Measurements from ENCODE around the gene SLC9A9. TPM values are rescaled to one million over a fixed set of nuclear protein-coding genes. Genes with fewer than 3 reads are reported as not detected.

Gene SLC9A9
- total RNA-seq, 1 donor from 2014 or later: 20.4 TPM

GRCh38 chr3:143562789-143563188 lies 285.5 kb downstream of the SLC9A9 start:
- no peaks in the 10 kb centered on the region for H3K36me3 ChIP-seq (ENCODE audit: control insufficient read depth in 3 of 3, insufficient read depth in 3 of 3, low read length in 3 of 3)
- H3K9me3 ChIP-seq (ENCODE audit: control insufficient read depth in 3 of 3, low read length in 3 of 3): no peaks in the 10 kb centered on the region
- no peak overlapping the region for H3K4me3 ChIP-seq (ENCODE audit: low read length in 3 of 3)
- H3K27me3 ChIP-seq (ENCODE audit: control insufficient read depth in 3 of 3, insufficient read depth in 3 of 3, low read length in 3 of 3): no peaks in the 10 kb centered on the region
- no peak overlapping the region for H3K27ac ChIP-seq (ENCODE audit: low read depth, low read length)
- no peak overlapping the region for H3K9ac ChIP-seq (ENCODE audit: low read depth in 1 of 3, low read length in 3 of 3)
- H3K4me1 ChIP-seq (ENCODE audit: control insufficient read depth in 3 of 3, insufficient read depth in 3 of 3, low read length in 3 of 3): no peaks in the 10 kb centered on the region

DNA sequence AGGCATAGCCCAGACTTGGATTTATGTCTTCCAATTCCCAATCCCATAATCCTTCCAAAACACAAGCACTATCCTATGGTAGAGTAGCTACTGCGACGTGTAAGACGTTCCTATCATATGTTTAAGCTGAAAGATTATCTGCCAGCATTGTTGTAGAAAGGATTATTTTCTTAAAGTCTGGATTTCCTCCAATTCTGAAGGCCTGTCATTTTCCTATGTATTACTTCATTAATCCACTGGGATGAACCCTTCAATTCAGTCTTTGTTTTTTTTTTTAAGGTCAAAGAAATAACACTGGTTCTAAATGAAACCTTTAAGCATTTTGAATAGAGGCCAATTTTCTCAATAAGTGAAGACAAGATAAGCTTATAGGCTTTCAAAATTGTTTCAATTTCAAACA lies 289.0 kb downstream of the SLC9A9 start:
- no peaks in the 10 kb centered on the region for H3K36me3 ChIP-seq (ENCODE audit: control insufficient read depth in 3 of 3, insufficient read depth in 3 of 3, low read length in 3 of 3)
- H3K4me1 ChIP-seq (ENCODE audit: control insufficient read depth in 3 of 3, insufficient read depth in 3 of 3, low read length in 3 of 3): no peaks in the 10 kb centered on the region
- no peaks in the 10 kb centered on the region for H3K27me3 ChIP-seq (ENCODE audit: control insufficient read depth in 3 of 3, insufficient read depth in 3 of 3, low read length in 3 of 3)
- no peak overlapping the region for H3K4me3 ChIP-seq (ENCODE audit: low read length in 3 of 3)
- no peak overlapping the region for H3K27ac ChIP-seq (ENCODE audit: low read depth, low read length)
- no peaks in the 10 kb centered on the region for H3K9me3 ChIP-seq (ENCODE audit: control insufficient read depth in 3 of 3, low read length in 3 of 3)
- no peak overlapping the region for H3K9ac ChIP-seq (ENCODE audit: low read depth in 1 of 3, low read length in 3 of 3)

DNA sequence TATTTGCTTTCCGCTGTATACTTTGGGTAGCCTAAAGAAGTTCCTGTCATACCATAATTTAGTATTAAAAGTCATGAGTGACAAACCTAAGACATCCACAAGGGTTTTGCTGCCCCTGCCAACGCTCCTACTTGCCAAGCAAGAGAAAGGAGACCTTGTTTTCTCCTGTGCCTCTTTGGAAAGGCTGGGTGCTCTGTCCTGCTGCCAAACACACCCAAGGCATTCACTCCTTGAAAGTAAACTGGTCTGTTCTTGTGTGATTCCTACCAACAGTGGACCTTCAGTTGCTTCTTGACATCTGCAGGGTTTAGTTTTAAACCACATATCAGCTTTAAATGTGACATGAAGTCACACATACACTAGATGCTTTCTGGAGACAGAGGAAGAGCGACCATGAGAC lies 295.4 kb downstream of the SLC9A9 start:
- Histone ChIP-seq H3K27me3 (ENCODE audit: control insufficient read depth in 3 of 3, insufficient read depth in 3 of 3, low read length in 3 of 3) (no peaks in the 10 kb centered on the region), H3K9ac (ENCODE audit: low read depth in 1 of 3, low read length in 3 of 3) (no peak overlapping the region), H3K4me1 (ENCODE audit: control insufficient read depth in 3 of 3, insufficient read depth in 3 of 3, low read length in 3 of 3) (peaks cover 0 to 3% (median 0%) of the 10 kb centered on the region in 3 donors), H3K4me3 (ENCODE audit: low read length in 3 of 3) (no peak overlapping the region), H3K9me3 (ENCODE audit: control insufficient read depth in 3 of 3, low read length in 3 of 3) (no peaks in the 10 kb centered on the region), H3K27ac (ENCODE audit: low read depth, low read length) (no peak overlapping the region), H3K36me3 (ENCODE audit: control insufficient read depth in 3 of 3, insufficient read depth in 3 of 3, low read length in 3 of 3) (peaks cover 0 to 12% (median 12%) of the 10 kb centered on the region in 3 donors)

GRCh38 chr3:143551761-143552160 lies 296.5 kb downstream of the SLC9A9 start:
- Histone ChIP-seq H3K27ac (ENCODE audit: low read depth, low read length) (no peak overlapping the region), H3K4me3 (ENCODE audit: low read length in 3 of 3) (no peak overlapping the region), H3K9me3 (ENCODE audit: control insufficient read depth in 3 of 3, low read length in 3 of 3) (no peaks in the 10 kb centered on the region), H3K36me3 (ENCODE audit: control insufficient read depth in 3 of 3, insufficient read depth in 3 of 3, low read length in 3 of 3) (peaks cover 0 to 12% (median 12%) of the 10 kb centered on the region in 3 donors), H3K27me3 (ENCODE audit: control insufficient read depth in 3 of 3, insufficient read depth in 3 of 3, low read length in 3 of 3) (no peaks in the 10 kb centered on the region), H3K9ac (ENCODE audit: low read depth in 1 of 3, low read length in 3 of 3) (no peak overlapping the region), H3K4me1 (ENCODE audit: control insufficient read depth in 3 of 3, insufficient read depth in 3 of 3, low read length in 3 of 3) (peaks cover 0 to 3% (median 0%) of the 10 kb centered on the region in 3 donors)

- H3K9ac ChIP-seq (ENCODE audit: low read depth in 1 of 3, low read length in 3 of 3): no peak overlapping the region
- no peak overlapping the region for H3K27ac ChIP-seq (ENCODE audit: low read depth, low read length)
- H3K4me1 ChIP-seq (ENCODE audit: control insufficient read depth in 3 of 3, insufficient read depth in 3 of 3, low read length in 3 of 3): peaks cover 0 to 3% (median 0%) of the 10 kb centered on the region in 3 donors
- no peak overlapping the region for H3K4me3 ChIP-seq (ENCODE audit: low read length in 3 of 3)
- no peaks in the 10 kb centered on the region for H3K27me3 ChIP-seq (ENCODE audit: control insufficient read depth in 3 of 3, insufficient read depth in 3 of 3, low read length in 3 of 3)
- no peaks in the 10 kb centered on the region for H3K9me3 ChIP-seq (ENCODE audit: control insufficient read depth in 3 of 3, low read length in 3 of 3)
- H3K36me3 ChIP-seq (ENCODE audit: control insufficient read depth in 3 of 3, insufficient read depth in 3 of 3, low read length in 3 of 3): peaks cover 0 to 12% (median 12%) of the 10 kb centered on the region in 3 donors
These were observed 299.3 kb downstream of the SLC9A9 start for GRCh38 chr3:143548861-143549497.

GRCh38 chr3:143548393-143548792 lies 299.9 kb downstream of the SLC9A9 start:
- no peaks in the 10 kb centered on the region for H3K9me3 ChIP-seq (ENCODE audit: control insufficient read depth in 3 of 3, low read length in 3 of 3)
- peaks cover 0 to 12% (median 12%) of the 10 kb centered on the region in 3 donors for H3K36me3 ChIP-seq (ENCODE audit: control insufficient read depth in 3 of 3, insufficient read depth in 3 of 3, low read length in 3 of 3)
- no peak overlapping the region for H3K4me3 ChIP-seq (ENCODE audit: low read length in 3 of 3)
- no peak overlapping the region for H3K27ac ChIP-seq (ENCODE audit: low read depth, low read length)
- peaks cover 0 to 3% (median 0%) of the 10 kb centered on the region in 3 donors for H3K4me1 ChIP-seq (ENCODE audit: control insufficient read depth in 3 of 3, insufficient read depth in 3 of 3, low read length in 3 of 3)
- H3K27me3 ChIP-seq (ENCODE audit: control insufficient read depth in 3 of 3, insufficient read depth in 3 of 3, low read length in 3 of 3): no peaks in the 10 kb centered on the region
- no peak overlapping the region for H3K9ac ChIP-seq (ENCODE audit: low read depth in 1 of 3, low read length in 3 of 3)

DNA sequence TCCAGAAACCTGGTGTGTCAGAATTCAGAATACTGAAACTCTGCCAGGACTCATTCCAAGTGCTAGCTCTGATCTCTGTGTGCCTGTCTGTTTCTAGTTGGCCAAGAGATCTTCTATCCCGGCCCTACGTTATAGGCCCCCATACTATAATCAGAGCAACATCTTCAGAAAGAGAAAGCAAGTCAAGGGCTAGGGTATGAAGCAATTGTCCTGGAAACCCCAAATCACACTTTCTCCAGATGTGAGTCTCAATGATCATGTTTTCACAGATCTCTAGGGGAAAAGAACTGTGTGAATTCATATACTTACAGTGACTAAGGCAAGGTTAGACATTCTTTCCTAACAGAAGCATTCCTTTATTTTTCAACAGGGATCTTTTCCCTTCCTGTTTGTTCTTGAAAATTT lies 309.7 kb downstream of the SLC9A9 start:
- Histone ChIP-seq H3K36me3 (ENCODE audit: control insufficient read depth in 3 of 3, insufficient read depth in 3 of 3, low read length in 3 of 3) (no peaks in the 10 kb centered on the region), H3K27ac (ENCODE audit: low read depth, low read length) (no peak overlapping the region), H3K4me1 (ENCODE audit: control insufficient read depth in 3 of 3, insufficient read depth in 3 of 3, low read length in 3 of 3) (peaks cover 0 to 5% (median 0%) of the 10 kb centered on the region in 3 donors), H3K27me3 (ENCODE audit: control insufficient read depth in 3 of 3, insufficient read depth in 3 of 3, low read length in 3 of 3) (no peaks in the 10 kb centered on the region), H3K9ac (ENCODE audit: low read depth in 1 of 3, low read length in 3 of 3) (no peak overlapping the region), H3K9me3 (ENCODE audit: control insufficient read depth in 3 of 3, low read length in 3 of 3) (no peaks in the 10 kb centered on the region), H3K4me3 (ENCODE audit: low read length in 3 of 3) (no peak overlapping the region)

DNA sequence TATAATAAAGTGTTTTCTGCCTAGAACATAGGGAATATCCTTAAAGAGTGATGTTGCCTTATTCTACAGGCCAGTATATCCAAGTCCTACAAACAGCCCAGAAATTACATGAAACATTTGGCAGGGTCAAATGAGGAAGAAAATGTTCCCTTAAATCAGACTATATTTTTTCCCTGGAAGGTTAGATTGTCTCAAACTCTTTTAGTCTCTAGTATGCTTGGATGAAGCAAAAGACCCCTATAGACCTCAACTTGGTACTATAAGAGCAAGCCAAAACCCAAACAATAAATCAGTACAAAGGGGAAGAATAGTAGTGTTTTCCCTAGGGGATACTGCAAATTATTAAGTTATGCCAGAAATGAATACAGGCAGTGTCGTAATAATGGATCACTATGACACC lies 310.2 kb downstream of the SLC9A9 start:
- H3K4me1 ChIP-seq (ENCODE audit: control insufficient read depth in 3 of 3, insufficient read depth in 3 of 3, low read length in 3 of 3): peaks cover 0 to 5% (median 0%) of the 10 kb centered on the region in 3 donors
- no peak overlapping the region for H3K9ac ChIP-seq (ENCODE audit: low read depth in 1 of 3, low read length in 3 of 3)
- H3K9me3 ChIP-seq (ENCODE audit: control insufficient read depth in 3 of 3, low read length in 3 of 3): no peaks in the 10 kb centered on the region
- no peak overlapping the region for H3K27ac ChIP-seq (ENCODE audit: low read depth, low read length)
- H3K36me3 ChIP-seq (ENCODE audit: control insufficient read depth in 3 of 3, insufficient read depth in 3 of 3, low read length in 3 of 3): no peaks in the 10 kb centered on the region
- H3K27me3 ChIP-seq (ENCODE audit: control insufficient read depth in 3 of 3, insufficient read depth in 3 of 3, low read length in 3 of 3): no peaks in the 10 kb centered on the region
- no peak overlapping the region for H3K4me3 ChIP-seq (ENCODE audit: low read length in 3 of 3)

- Histone ChIP-seq H3K36me3 (ENCODE audit: control insufficient read depth in 3 of 3, insufficient read depth in 3 of 3, low read length in 3 of 3) (no peaks in the 10 kb centered on the region), H3K27ac (ENCODE audit: low read depth, low read length) (no peak overlapping the region), H3K4me3 (ENCODE audit: low read length in 3 of 3) (no peak overlapping the region), H3K4me1 (ENCODE audit: control insufficient read depth in 3 of 3, insufficient read depth in 3 of 3, low read length in 3 of 3) (peaks cover 0 to 5% (median 0%) of the 10 kb centered on the region in 3 donors), H3K9me3 (ENCODE audit: control insufficient read depth in 3 of 3, low read length in 3 of 3) (no peaks in the 10 kb centered on the region), H3K27me3 (ENCODE audit: control insufficient read depth in 3 of 3, insufficient read depth in 3 of 3, low read length in 3 of 3) (no peaks in the 10 kb centered on the region), H3K9ac (ENCODE audit: low read depth in 1 of 3, low read length in 3 of 3) (no peak overlapping the region)
These were observed 311.3 kb downstream of the SLC9A9 start for GRCh38 chr3:143536817-143537535.

DNA sequence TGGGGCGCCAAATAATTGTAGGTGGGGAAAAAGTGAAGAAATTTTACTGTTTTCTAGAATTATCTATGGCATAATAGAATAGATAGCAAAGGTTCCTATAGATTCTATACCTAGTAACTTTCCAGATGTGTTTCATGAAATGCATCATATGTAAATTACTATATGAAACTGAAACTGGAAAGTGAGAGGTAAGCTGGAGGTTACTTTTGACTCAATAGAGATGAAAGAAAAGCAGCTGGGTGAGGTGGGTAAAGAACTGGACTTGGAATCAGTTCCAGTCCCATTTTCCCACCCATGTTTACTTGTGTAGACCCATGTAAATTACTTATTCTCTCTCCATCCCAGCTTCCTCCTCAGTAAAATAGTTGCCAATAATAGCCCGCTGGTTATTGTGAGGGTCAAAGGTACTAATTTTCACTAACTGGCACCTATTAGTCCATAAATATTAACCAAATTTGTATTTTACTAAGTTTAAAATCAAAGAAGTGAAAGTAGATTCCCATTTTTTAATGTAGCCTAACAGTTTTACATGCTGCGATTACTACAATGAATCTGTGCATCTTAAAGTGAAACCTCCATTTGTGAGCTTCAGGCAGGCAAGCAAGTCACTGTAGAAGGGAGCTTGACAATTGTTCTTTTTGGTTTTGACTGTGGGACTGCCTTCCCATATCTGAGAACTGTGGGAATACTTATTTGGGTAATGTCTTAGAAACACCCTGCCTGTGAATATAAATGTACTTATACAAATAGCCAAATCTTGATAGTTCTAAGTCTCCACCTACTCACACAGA lies 312.1 kb downstream of the SLC9A9 start:
- no peak overlapping the region for H3K9ac ChIP-seq (ENCODE audit: low read depth in 1 of 3, low read length in 3 of 3)
- H3K27me3 ChIP-seq (ENCODE audit: control insufficient read depth in 3 of 3, insufficient read depth in 3 of 3, low read length in 3 of 3): no peaks in the 10 kb centered on the region
- H3K4me1 ChIP-seq (ENCODE audit: control insufficient read depth in 3 of 3, insufficient read depth in 3 of 3, low read length in 3 of 3): peaks cover 0 to 5% (median 0%) of the 10 kb centered on the region in 3 donors
- no peaks in the 10 kb centered on the region for H3K9me3 ChIP-seq (ENCODE audit: control insufficient read depth in 3 of 3, low read length in 3 of 3)
- no peaks in the 10 kb centered on the region for H3K36me3 ChIP-seq (ENCODE audit: control insufficient read depth in 3 of 3, insufficient read depth in 3 of 3, low read length in 3 of 3)
- H3K4me3 ChIP-seq (ENCODE audit: low read length in 3 of 3): no peak overlapping the region
- H3K27ac ChIP-seq (ENCODE audit: low read depth, low read length): no peak overlapping the region
